Stimulated activated CD4-positive, alpha-beta T cell treated with anti-CD3 and anti-CD28 coated beads, Interleukin-2, amount 100 ng/mL, for 4 hours (primary cell): Measurements from ENCODE around the gene GIT1.

Experiments
- DNase-seq: peaks from one replicate; pipeline ENCODE4 v3.0.0-alpha.2; 2020; ENCODE audit warnings: low read depth

GIT1 gene

GRCh38 chr17:29579866-29580771 is 9.3 kb downstream of the GIT1 start:
- peak; percentile 87 for DNase-seq

- no peak for DNase-seq
These were observed 10.6 kb downstream of the GIT1 start for GRCh38 chr17:29578626-29579485.

GRCh38 chr17:29577385-29578211 is 11.8 kb downstream of the GIT1 start:
- DNase-seq: no peak

- no peak for DNase-seq
These were observed 12.5 kb downstream of the GIT1 start for GRCh38 chr17:29577001-29577370.

- DNase-seq: no peak
These were observed 13.0 kb downstream of the GIT1 start for GRCh38 chr17:29576214-29577000.

- DNase-seq: no peak
These were observed 13.8 kb downstream of the GIT1 start for GRCh38 chr17:29575511-29576213.

GRCh38 chr17:29574732-29575510 is 14.5 kb downstream of the GIT1 start:
- DNase-seq: no peak

- DNase-seq: no peak
These were observed 15.3 kb downstream of the GIT1 start for GRCh38 chr17:29573871-29574731.

- no peak for DNase-seq
These were observed 15.9 kb downstream of the GIT1 start for GRCh38 chr17:29573558-29573869.

GRCh38 chr17:29572691-29573557 is 16.5 kb downstream of the GIT1 start:
- DNase-seq: no peak

GRCh38 chr17:29571883-29572681 is 17.4 kb downstream of the GIT1 start:
- no peak for DNase-seq

GRCh38 chr17:29571486-29571882 is 18.0 kb downstream of the GIT1 start:
- no peak for DNase-seq

GRCh38 chr17:29570521-29570920 is 18.9 kb downstream of the GIT1 start:
- no peak for DNase-seq

- DNase-seq: no peak
These were observed 20.1 kb downstream of the GIT1 start for GRCh38 chr17:29569245-29569950.

GRCh38 chr17:29568331-29569244 is 20.9 kb downstream of the GIT1 start, which contains the start of gene TP53I13:
Gene TP53I13 (plus strand): TSS chr17:29568701. CDS start chr17:29568759, 58 bp downstream.
- DNase-seq: peak; percentile 91
